Measurements from ENCODE around the gene CCDC39.
"Not testable (repeated sequence)": the region's sequence is repeated elsewhere in the genome, so short reads cannot be mapped to it uniquely, and the experiment has no call there.

The CCDC39 gene

GRCh38 chr3:180594631-180595558 lies 84.4 kb downstream of the CCDC39 start:
- Histone ChIP-seq H3K4me2 (no peak overlapping the region), H2AFZ (ENCODE audit: low read depth) (no peak overlapping the region), H3K27me3 (ENCODE audit: insufficient read depth, low read depth) (no peaks in the 10 kb centered on the region), H3K27ac (no peak overlapping the region), H3K9ac (no peak overlapping the region), H3K36me3 (ENCODE audit: insufficient read depth) (no peaks in the 10 kb centered on the region), H3K79me2 (ENCODE audit: insufficient read depth, low read depth) (no peaks in the 10 kb centered on the region), H3K4me3 (IDR thresholded peaks at IDR 0.05; ENCODE audit: insufficient read depth, low read depth, low read length) (no peak overlapping the region), H3K4me1 (ENCODE audit: low read depth, poor library complexity, severe bottlenecking) (peaks cover 4% of the 10 kb centered on the region), H4K20me1 (ENCODE audit: insufficient read depth) (no peaks in the 10 kb centered on the region)
- TF ChIP-seq, protein P1, sequence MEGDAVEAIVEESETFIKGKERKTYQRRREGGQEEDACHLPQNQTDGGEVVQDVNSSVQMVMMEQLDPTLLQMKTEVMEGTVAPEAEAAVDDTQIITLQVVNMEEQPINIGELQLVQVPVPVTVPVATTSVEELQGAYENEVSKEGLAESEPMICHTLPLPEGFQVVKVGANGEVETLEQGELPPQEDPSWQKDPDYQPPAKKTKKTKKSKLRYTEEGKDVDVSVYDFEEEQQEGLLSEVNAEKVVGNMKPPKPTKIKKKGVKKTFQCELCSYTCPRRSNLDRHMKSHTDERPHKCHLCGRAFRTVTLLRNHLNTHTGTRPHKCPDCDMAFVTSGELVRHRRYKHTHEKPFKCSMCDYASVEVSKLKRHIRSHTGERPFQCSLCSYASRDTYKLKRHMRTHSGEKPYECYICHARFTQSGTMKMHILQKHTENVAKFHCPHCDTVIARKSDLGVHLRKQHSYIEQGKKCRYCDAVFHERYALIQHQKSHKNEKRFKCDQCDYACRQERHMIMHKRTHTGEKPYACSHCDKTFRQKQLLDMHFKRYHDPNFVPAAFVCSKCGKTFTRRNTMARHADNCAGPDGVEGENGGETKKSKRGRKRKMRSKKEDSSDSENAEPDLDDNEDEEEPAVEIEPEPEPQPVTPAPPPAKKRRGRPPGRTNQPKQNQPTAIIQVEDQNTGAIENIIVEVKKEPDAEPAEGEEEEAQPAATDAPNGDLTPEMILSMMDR (conservative IDR thresholded peaks at IDR 0.05; ENCODE audit: low read depth, low read length) = peak; percentile 45

- not testable (repeated sequence) for H3K79me2 ChIP-seq (ENCODE audit: insufficient read depth, low read depth); H3K4me3 ChIP-seq (IDR thresholded peaks at IDR 0.05; ENCODE audit: insufficient read depth, low read depth, low read length); H3K4me2 ChIP-seq; H3K27me3 ChIP-seq (ENCODE audit: insufficient read depth, low read depth); H3K4me1 ChIP-seq (ENCODE audit: low read depth, poor library complexity, severe bottlenecking); H3K9ac ChIP-seq; H3K27ac ChIP-seq; H2AFZ ChIP-seq (ENCODE audit: low read depth); H4K20me1 ChIP-seq (ENCODE audit: insufficient read depth); H3K36me3 ChIP-seq (ENCODE audit: insufficient read depth)
These were observed 85.7 kb downstream of the CCDC39 start for GRCh38 chr3:180593631-180594030.

DNA sequence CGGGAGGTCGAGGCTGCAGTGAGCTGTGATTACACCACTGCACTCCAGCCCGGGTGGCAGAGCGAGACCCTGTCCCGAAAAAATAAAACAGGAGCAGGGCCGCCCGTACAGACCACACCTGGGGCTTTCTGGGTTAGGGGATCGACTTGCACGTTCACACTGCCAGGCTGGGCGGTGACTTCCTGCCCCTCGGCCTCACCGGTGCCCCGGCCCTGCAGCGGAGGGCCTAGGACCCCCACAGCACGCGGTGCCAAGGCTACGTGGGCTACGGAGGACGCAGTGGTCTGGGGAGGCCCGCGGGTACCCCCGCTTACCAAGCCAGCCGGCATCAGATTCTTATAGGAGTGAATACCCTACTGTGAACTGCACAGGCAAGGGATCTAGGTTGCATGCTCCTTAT lies 88.9 kb downstream of the CCDC39 start:
- TF ChIP-seq, protein P1 (conservative IDR thresholded peaks at IDR 0.05; ENCODE audit: low read depth, low read length) = no peak
- no peak overlapping the region for H3K9ac ChIP-seq
- peaks cover 4% of the 10 kb centered on the region for H3K4me1 ChIP-seq (ENCODE audit: low read depth, poor library complexity, severe bottlenecking)
- no peaks in the 10 kb centered on the region for H3K27me3 ChIP-seq (ENCODE audit: insufficient read depth, low read depth)
- no peak overlapping the region for H3K4me3 ChIP-seq (IDR thresholded peaks at IDR 0.05; ENCODE audit: insufficient read depth, low read depth, low read length)
- H4K20me1 ChIP-seq (ENCODE audit: insufficient read depth) = no peaks in the 10 kb centered on the region
- no peak overlapping the region for H2AFZ ChIP-seq (ENCODE audit: low read depth)
- H3K36me3 ChIP-seq (ENCODE audit: insufficient read depth) = no peaks in the 10 kb centered on the region
- H3K27ac ChIP-seq = no peak overlapping the region
- H3K4me2 ChIP-seq = no peak overlapping the region
- no peaks in the 10 kb centered on the region for H3K79me2 ChIP-seq (ENCODE audit: insufficient read depth, low read depth)

DNA sequence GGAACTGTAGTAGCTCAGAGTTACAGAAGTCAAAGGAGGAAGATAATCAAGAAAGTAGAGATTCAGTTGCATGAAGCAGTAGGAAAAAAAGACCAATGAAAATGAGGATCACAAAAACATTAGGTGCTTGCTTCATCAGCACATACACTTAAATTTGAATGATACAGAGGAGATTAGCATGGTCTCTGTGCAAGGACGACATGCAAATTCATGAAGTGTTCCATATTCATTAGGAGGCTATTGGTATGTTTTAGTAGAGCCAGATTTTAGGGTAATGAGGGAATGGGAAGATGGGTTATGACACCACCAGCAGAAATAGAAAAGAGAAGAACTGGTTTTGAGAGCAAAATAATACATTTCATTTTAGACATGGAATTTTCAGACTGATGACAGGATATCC lies 98.4 kb downstream of the CCDC39 start:
- no peaks in the 10 kb centered on the region for H3K36me3 ChIP-seq (ENCODE audit: insufficient read depth)
- H2AFZ ChIP-seq (ENCODE audit: low read depth) = no peak overlapping the region

More for the DNA sequence above, 98.4 kb downstream of the CCDC39 start:
- H3K27ac ChIP-seq = no peak overlapping the region
- TF ChIP-seq, protein P1 (conservative IDR thresholded peaks at IDR 0.05; ENCODE audit: low read depth, low read length) = no peak
- H3K79me2 ChIP-seq (ENCODE audit: insufficient read depth, low read depth) = no peaks in the 10 kb centered on the region
- H3K9ac ChIP-seq = no peak overlapping the region
- no peaks in the 10 kb centered on the region for H3K4me1 ChIP-seq (ENCODE audit: low read depth, poor library complexity, severe bottlenecking)
- H3K4me2 ChIP-seq = no peak overlapping the region
- H4K20me1 ChIP-seq (ENCODE audit: insufficient read depth) = no peaks in the 10 kb centered on the region
- H3K4me3 ChIP-seq (IDR thresholded peaks at IDR 0.05; ENCODE audit: insufficient read depth, low read depth, low read length) = no peak overlapping the region
- H3K27me3 ChIP-seq (ENCODE audit: insufficient read depth, low read depth) = no peaks in the 10 kb centered on the region
